Esophagus squamous epithelium (tissue), 4 donors: ENCODE measurements around the gene UPK1B.

Experiments
- CTCF ChIP-seq, 6 experiments: fragments of 450-650 bp in 4 of 6; fragments of 200-600 bp in 2 of 6; sonication (generic) in 2 of 6; IDR thresholded peaks; one replicate each; pipeline ENCODE4 v1.5.1; 2016 to 2019; ENCODE audit warnings: antibody characterized with exemption in 6 of 6, mild to moderate bottlenecking in 4 of 6, moderate library complexity in 4 of 6
- POLR2A ChIP-seq, 4 donors: fragments of 450-650 bp; IDR thresholded peaks; one replicate each; pipeline ENCODE4 v1.6.1; 2017; ENCODE audit warnings: antibody characterized with exemption in 4 of 4, mild to moderate bottlenecking in 4 of 4, moderate library complexity in 3 of 4

- TF ChIP-seq CTCF (IDR thresholded peaks at IDR 0.05) (no peak), POLR2A (IDR thresholded peaks at IDR 0.05) (no peak)
Measured at GRCh38 chr3:119195911-119196310, 22.5 kb downstream of the UPK1B start.
